ENCODE measurements around the gene SLC1A1.

SLC1A1 gene

DNA sequence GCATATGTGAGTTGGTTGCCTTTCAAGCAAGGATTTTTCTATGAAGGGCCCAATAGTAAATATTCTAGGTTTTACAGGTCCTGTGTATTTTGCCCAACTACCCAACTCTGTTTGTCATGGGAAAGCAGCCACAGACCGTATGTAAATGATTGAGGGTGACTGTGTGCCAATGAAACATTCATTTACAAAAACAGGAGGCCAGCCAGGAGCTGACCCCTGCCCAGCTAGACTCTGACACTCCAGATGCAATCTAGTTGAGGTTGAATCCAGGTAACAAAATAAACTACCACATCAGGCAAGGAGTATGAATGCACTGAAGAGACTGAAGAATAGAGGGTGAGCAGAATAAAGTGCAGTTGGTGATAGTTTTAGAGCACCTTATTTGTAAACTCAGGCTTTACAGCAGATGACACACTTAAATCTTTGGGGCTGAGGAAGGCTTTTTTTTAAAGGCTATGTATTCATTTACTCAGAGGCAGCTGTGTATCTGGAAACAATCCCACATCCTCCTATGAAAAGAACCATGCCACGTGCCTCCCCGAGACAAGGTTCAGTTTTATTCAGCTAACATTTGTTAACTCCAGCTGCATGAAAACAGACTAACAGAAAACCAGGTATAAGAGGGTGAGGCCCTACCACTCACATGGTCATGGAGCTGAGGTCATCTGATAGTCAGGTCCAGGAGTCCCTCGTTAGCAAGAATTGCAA lies 60.7 kb downstream of the SLC1A1 start:
- Histone ChIP-seq H3K27me3 (ENCODE audit: insufficient read depth, low read length, poor library complexity) (no peaks in the 10 kb centered on the region), H3K79me2 (ENCODE audit: insufficient read depth, low read length) (no peaks in the 10 kb centered on the region), H3K36me3 (ENCODE audit: insufficient read depth, low read length) (no peaks in the 10 kb centered on the region), H3K9me3 (ENCODE audit: insufficient read depth, low read length, severe bottlenecking) (no peaks in the 10 kb centered on the region), H3K4me3 (ENCODE audit: low read depth in 1 of 2, low read length in 2 of 2) (no peak overlapping the region), H3K27ac (ENCODE audit: low read length) (no peak overlapping the region), H3K4me2 (ENCODE audit: insufficient read depth, low read length) (no peak overlapping the region), H2AFZ (ENCODE audit: low read depth, low read length) (no peak overlapping the region), H4K20me1 (ENCODE audit: insufficient read depth, low read length) (no peaks in the 10 kb centered on the region), H3K9ac (ENCODE audit: low read depth, low read length) (no peak overlapping the region), H3K4me1 (ENCODE audit: insufficient read depth, low read length) (peaks cover 9% of the 10 kb centered on the region; the same call in 1 of the 2 replicates)
- no peak for TF ChIP-seq EZH2 (IDR thresholded peaks at IDR 0.05; ENCODE audit: borderline replicate concordance, low read depth, low read length, severe bottlenecking)
- TF ChIP-seq, protein P1, sequence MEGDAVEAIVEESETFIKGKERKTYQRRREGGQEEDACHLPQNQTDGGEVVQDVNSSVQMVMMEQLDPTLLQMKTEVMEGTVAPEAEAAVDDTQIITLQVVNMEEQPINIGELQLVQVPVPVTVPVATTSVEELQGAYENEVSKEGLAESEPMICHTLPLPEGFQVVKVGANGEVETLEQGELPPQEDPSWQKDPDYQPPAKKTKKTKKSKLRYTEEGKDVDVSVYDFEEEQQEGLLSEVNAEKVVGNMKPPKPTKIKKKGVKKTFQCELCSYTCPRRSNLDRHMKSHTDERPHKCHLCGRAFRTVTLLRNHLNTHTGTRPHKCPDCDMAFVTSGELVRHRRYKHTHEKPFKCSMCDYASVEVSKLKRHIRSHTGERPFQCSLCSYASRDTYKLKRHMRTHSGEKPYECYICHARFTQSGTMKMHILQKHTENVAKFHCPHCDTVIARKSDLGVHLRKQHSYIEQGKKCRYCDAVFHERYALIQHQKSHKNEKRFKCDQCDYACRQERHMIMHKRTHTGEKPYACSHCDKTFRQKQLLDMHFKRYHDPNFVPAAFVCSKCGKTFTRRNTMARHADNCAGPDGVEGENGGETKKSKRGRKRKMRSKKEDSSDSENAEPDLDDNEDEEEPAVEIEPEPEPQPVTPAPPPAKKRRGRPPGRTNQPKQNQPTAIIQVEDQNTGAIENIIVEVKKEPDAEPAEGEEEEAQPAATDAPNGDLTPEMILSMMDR (IDR thresholded peaks at IDR 0.05; ENCODE audit: borderline replicate concordance, extremely low read depth, low read length, poor library complexity, severe bottlenecking), result no peak
- ATAC-seq (ENCODE audit: insufficient read depth, low read depth) (peak; percentile 71), DNase-seq (peak; percentile 14)

DNA sequence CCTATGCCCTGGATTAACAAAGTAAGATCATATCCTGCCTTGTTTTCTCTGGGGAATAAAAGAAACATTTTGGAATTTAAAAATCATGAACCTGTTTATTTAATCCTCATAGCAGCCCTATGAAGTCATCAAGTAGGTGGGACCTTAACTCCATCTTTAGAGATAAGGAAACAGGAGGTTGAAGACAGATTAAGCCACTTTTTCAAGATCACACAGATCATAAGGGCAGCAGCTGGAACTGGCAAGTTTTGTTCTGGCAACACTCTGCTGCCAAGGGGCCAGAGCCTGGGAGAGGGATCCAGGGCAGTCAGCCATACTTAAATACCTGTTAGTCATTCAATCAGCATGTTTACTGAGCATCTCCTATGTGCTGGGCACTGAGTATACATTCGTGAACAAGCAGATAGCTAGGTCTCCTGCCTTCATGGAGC lies 63.7 kb downstream of the SLC1A1 start:
- Histone ChIP-seq H3K79me2 (ENCODE audit: insufficient read depth, low read length) (no peaks in the 10 kb centered on the region), H3K27ac (ENCODE audit: low read length) (no peak overlapping the region), H4K20me1 (ENCODE audit: insufficient read depth, low read length) (no peaks in the 10 kb centered on the region), H2AFZ (ENCODE audit: low read depth, low read length) (no peak overlapping the region), H3K4me1 (ENCODE audit: insufficient read depth, low read length) (peaks cover 9% of the 10 kb centered on the region; the same call in 1 of the 2 replicates), H3K4me3 (ENCODE audit: low read depth in 1 of 2, low read length in 2 of 2) (no peak overlapping the region), H3K9me3 (ENCODE audit: insufficient read depth, low read length, severe bottlenecking) (no peaks in the 10 kb centered on the region), H3K27me3 (ENCODE audit: insufficient read depth, low read length, poor library complexity) (no peaks in the 10 kb centered on the region), H3K4me2 (ENCODE audit: insufficient read depth, low read length) (no peak overlapping the region), H3K36me3 (ENCODE audit: insufficient read depth, low read length) (no peaks in the 10 kb centered on the region), H3K9ac (ENCODE audit: low read depth, low read length) (no peak overlapping the region)
- TF ChIP-seq, protein P1 (IDR thresholded peaks at IDR 0.05; ENCODE audit: borderline replicate concordance, extremely low read depth, low read length, poor library complexity, severe bottlenecking), result no peak
- TF ChIP-seq EZH2 (IDR thresholded peaks at IDR 0.05; ENCODE audit: borderline replicate concordance, low read depth, low read length, severe bottlenecking), result no peak
- DNase-seq (no peak), ATAC-seq (ENCODE audit: insufficient read depth, low read depth) (no peak)

DNA sequence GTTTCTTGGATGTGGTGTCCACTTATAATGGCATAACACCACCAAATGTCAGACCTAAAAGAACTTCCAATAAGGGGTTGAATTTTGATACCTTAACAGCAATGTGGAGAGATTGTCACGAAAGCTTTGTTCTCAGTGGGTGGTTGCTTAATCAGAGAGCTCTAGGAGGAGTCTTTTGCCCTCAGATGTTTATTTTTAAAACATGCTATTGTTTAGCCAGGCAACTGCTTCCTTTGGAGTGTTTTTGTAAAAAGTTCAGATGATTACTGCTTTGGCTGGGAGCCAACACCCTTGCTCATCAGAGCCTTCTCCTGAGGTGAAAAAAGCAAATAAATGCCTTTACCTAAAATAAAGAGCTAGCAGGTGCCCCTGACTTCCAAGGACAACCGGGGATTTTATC lies 65.0 kb downstream of the SLC1A1 start:
- no peaks in the 10 kb centered on the region for H3K27me3 ChIP-seq (ENCODE audit: insufficient read depth, low read length, poor library complexity)
- H3K4me3 ChIP-seq (ENCODE audit: low read depth in 1 of 2, low read length in 2 of 2), result no peak overlapping the region
- peaks cover 9% of the 10 kb centered on the region; the same call in 1 of the 2 replicates for H3K4me1 ChIP-seq (ENCODE audit: insufficient read depth, low read length)
- H3K36me3 ChIP-seq (ENCODE audit: insufficient read depth, low read length), result no peaks in the 10 kb centered on the region
- ATAC-seq (ENCODE audit: insufficient read depth, low read depth), result no peak
- TF ChIP-seq, protein P1 (IDR thresholded peaks at IDR 0.05; ENCODE audit: borderline replicate concordance, extremely low read depth, low read length, poor library complexity, severe bottlenecking), result no peak
- no peak for TF ChIP-seq EZH2 (IDR thresholded peaks at IDR 0.05; ENCODE audit: borderline replicate concordance, low read depth, low read length, severe bottlenecking)
- no peak overlapping the region for H3K27ac ChIP-seq (ENCODE audit: low read length)
- H3K9ac ChIP-seq (ENCODE audit: low read depth, low read length), result no peak overlapping the region
- DNase-seq, result no peak
- no peaks in the 10 kb centered on the region for H4K20me1 ChIP-seq (ENCODE audit: insufficient read depth, low read length)
- no peak overlapping the region for H2AFZ ChIP-seq (ENCODE audit: low read depth, low read length)
- no peaks in the 10 kb centered on the region for H3K9me3 ChIP-seq (ENCODE audit: insufficient read depth, low read length, severe bottlenecking)
- H3K79me2 ChIP-seq (ENCODE audit: insufficient read depth, low read length), result no peaks in the 10 kb centered on the region
- H3K4me2 ChIP-seq (ENCODE audit: insufficient read depth, low read length), result no peak overlapping the region
